NB4 (cell line): ENCODE results near the gene SERPINB6.
"Not testable (repeated sequence)": the region's sequence is repeated elsewhere in the genome, so short reads cannot be mapped to it uniquely, and the experiment has no call there.

Experiments
- MAX ChIP-seq: IDR thresholded peaks from 2 replicates; pipeline ENCODE4 v1.6.1; 2011; ENCODE audit warnings: low read depth, low read length
- MYC ChIP-seq: IDR thresholded peaks from 2 replicates; pipeline ENCODE4 v1.6.1; 2011; ENCODE audit warnings: low read depth, low read length

GRCh38 chr6:2909051-2909606, 62.2 kb downstream of the SERPINB6 start:
- not testable (repeated sequence) for TF ChIP-seq MAX, MYC
